IMR-90 (cell line): ENCODE measurements around the gene GIT2. TPM values are rescaled to one million over a fixed set of nuclear protein-coding genes. Genes with fewer than 3 reads are reported as not detected.
"Not testable (repeated sequence)": the region's sequence is repeated elsewhere in the genome, so short reads cannot be mapped to it uniquely, and the experiment has no call there.

Experiments used
- ATAC-seq: fragments of 200-7000 bp; cut with Tn5 transposase; 2 replicates; pipeline ENCODE4 v1.9.1; 2020; ENCODE audit warnings: low read depth, mild to moderate bottlenecking, moderate library complexity
- BruUV-seq: library from RNA; stranded (reverse); fragments of 400-500 nt; replicated peaks from 2 replicates; lab custom pipeline; 2021; lab: Mats Ljungman, UMichigan
- CTCF ChIA-PET: fragments of 300-600 bp; formaldehyde crosslinking; extraction: SDS; loops from one replicate; lab custom pipeline; 2021; ENCODE audit warnings: antibody characterized with exemption; lab: Yijun Ruan, JAX
- POLR2A ChIA-PET: fragments of 300-600 bp; sonication (Branson Sonifier 250); formaldehyde crosslinking; loops from one replicate; lab custom pipeline; 2022; ENCODE audit warnings: antibody characterized with exemption; ENCODE audit not compliant: unreplicated experiment; lab: Charles Lee
- DNase-seq: peaks from one replicate; pipeline ENCODE4 v3.0.0; 2013
- H2AFZ ChIP-seq: replicated peaks from 2 replicates; pipeline ENCODE3; 2013; ENCODE audit warnings: low read length, mild to moderate bottlenecking; ENCODE audit not compliant: poor library complexity
- H2AK5ac ChIP-seq: 2 replicates; pipeline ENCODE4 v1.6.1; 2013; ENCODE audit warnings: low read depth, low read length, inconsistent platforms
- H2AK9ac ChIP-seq: replicated peaks from 2 replicates; pipeline ENCODE3; 2013; ENCODE audit warnings: mild to moderate bottlenecking, low read depth, low read length, moderate library complexity; ENCODE audit not compliant: poor library complexity
- H2BK120ac ChIP-seq: 2 replicates; pipeline ENCODE4 v1.6.1; 2013; ENCODE audit warnings: low read depth, low read length, inconsistent platforms
- H2BK15ac ChIP-seq: 3 replicates; pipeline ENCODE4 v1.6.1; 2013; ENCODE audit warnings: low read depth, low read length, inconsistent platforms
- H2BK20ac ChIP-seq: 2 replicates; pipeline ENCODE4 v1.6.1; 2013; ENCODE audit warnings: low read depth, mild to moderate bottlenecking, inconsistent platforms, low read length, moderate library complexity
- H2BK5ac ChIP-seq: 2 replicates; pipeline ENCODE4 v1.6.1; 2013; ENCODE audit warnings: mild to moderate bottlenecking, low read depth, low read length, inconsistent platforms; ENCODE audit not compliant: poor library complexity, severe bottlenecking
- H3K14ac ChIP-seq: replicated peaks from 2 replicates; pipeline ENCODE4 v1.6.1; 2013; ENCODE audit warnings: low read depth, low read length, inconsistent platforms
- H3K18ac ChIP-seq: 2 replicates; pipeline ENCODE4 v1.6.1; 2013; ENCODE audit warnings: low read depth, low read length, control low read depth
- H3K23ac ChIP-seq: 2 replicates; pipeline ENCODE4 v1.6.1; 2013; ENCODE audit warnings: low read depth, low read length, inconsistent platforms
- H3K27ac ChIP-seq: 2 replicates; pipeline ENCODE4 v1.5.1; 2013; ENCODE audit warnings: mild to moderate bottlenecking, control low read depth, low read length; ENCODE audit not compliant: insufficient read depth
- H3K27me3 ChIP-seq: 2 replicates; pipeline ENCODE4 v1.6.1; 2013; ENCODE audit warnings: low read length; ENCODE audit not compliant: control insufficient read depth, insufficient read depth
- H3K36me3 ChIP-seq: 2 replicates; pipeline ENCODE4 v1.6.1; 2013; ENCODE audit warnings: low read length, mixed read lengths; ENCODE audit not compliant: control insufficient read depth, insufficient read depth
- H3K4ac ChIP-seq: 2 replicates; pipeline ENCODE4 v1.6.1; 2013; ENCODE audit warnings: low read depth, low read length, inconsistent platforms
- H3K4me1 ChIP-seq: 2 replicates; pipeline ENCODE4 v1.6.1; 2013; ENCODE audit warnings: low read length, mixed read lengths; ENCODE audit not compliant: control insufficient read depth, insufficient read depth
- H3K4me2 ChIP-seq: 2 replicates; pipeline ENCODE4 v1.6.1; 2013; ENCODE audit warnings: low read depth, mild to moderate bottlenecking, control low read depth, low read length, moderate library complexity
- H3K4me3 ChIP-seq: 2 replicates; pipeline ENCODE4 v1.5.1; 2013; ENCODE audit warnings: low read depth, mild to moderate bottlenecking, control low read depth, low read length, moderate library complexity; ENCODE audit not compliant: insufficient read depth
- H3K56ac ChIP-seq: 2 replicates; pipeline ENCODE4 v1.6.1; 2013; ENCODE audit warnings: low read length, inconsistent platforms; ENCODE audit not compliant: insufficient read depth; ENCODE audit errors: extremely low read depth
- H3K79me1 ChIP-seq, 2 experiments: 2 replicates each; pipeline ENCODE4 v1.6.1; 2013; ENCODE audit warnings: low read length in 2 of 2, inconsistent platforms in 1 of 2, low read depth in 1 of 2
- H3K9ac ChIP-seq: 2 replicates; pipeline ENCODE4 v1.6.1; 2013; ENCODE audit warnings: low read depth, low read length, control low read depth
- H3K9me1 ChIP-seq: 2 replicates; pipeline ENCODE4 v1.6.1; 2013; ENCODE audit warnings: low read length, inconsistent platforms; ENCODE audit not compliant: insufficient read depth
- H3K9me3 ChIP-seq: 2 replicates; pipeline ENCODE4 v1.6.1; 2013; ENCODE audit warnings: low read length; ENCODE audit not compliant: control insufficient read depth, insufficient read depth
- H4K20me1 ChIP-seq: 2 replicates; pipeline ENCODE4 v1.6.1; 2013; ENCODE audit warnings: low read length, inconsistent platforms; ENCODE audit not compliant: insufficient read depth
- H4K5ac ChIP-seq: 2 replicates; pipeline ENCODE4 v1.6.1; 2013; ENCODE audit warnings: mild to moderate bottlenecking, low read depth, low read length, control low read depth
- H4K8ac ChIP-seq, 2 experiments: 2 replicates each; pipeline ENCODE4 v1.6.1; 2013; ENCODE audit warnings: low read depth in 2 of 2, low read length in 2 of 2, control low read depth in 1 of 2, inconsistent platforms in 1 of 2
- H4K91ac ChIP-seq: 2 replicates; pipeline ENCODE4 v1.6.1; 2013; ENCODE audit warnings: low read depth, low read length, inconsistent platforms; ENCODE audit not compliant: insufficient read depth
- WGBS, 2 experiments: methylation state at CpG; one replicate each; pipeline versions ENCODE4 v1.1.5 to v1.1.7; 2013; ENCODE audit warnings: missing lambda C conversion rate in 2 of 2; ENCODE audit not compliant: insufficient read length in 1 of 2; ENCODE audit errors: extremely low coverage in 2 of 2; 5-methylcytosine and 5-hydroxymethylcytosine counted together
- dilution Hi-C: fragments of 300-500 bp; cut with HindIII; formaldehyde crosslinking; loops from one replicate; pipeline ENCODE4 v1.14.3; 2018; ENCODE audit warnings: low sequenced_read_pairs; ENCODE audit not compliant: unreplicated experiment
- in situ Hi-C: fragments of 300-500 bp; cut with MboI; formaldehyde crosslinking; loops from 3 replicates; pipeline ENCODE4 v1.14.3; 2019; ENCODE audit warnings: low sequenced_read_pairs, inconsistent platforms, mixed read lengths
- intact Hi-C: fragments of 100-400 bp; cut with micrococcal nuclease; formaldehyde crosslinking; loops from 2 replicates; pipeline ENCODE4 v1.10.0; 2022
- polyA plus RNA-seq, 3 experiments: library from polyadenylated mRNA; depleted of rRNA; stranded (reverse); fragments of >200 nt; gene quantifications; 2 replicates each; pipeline ENCODE4 v1.2.3, GENCODE V29; 2012; ENCODE audit warnings: low replicate concordance in 1 of 3
- total RNA-seq: library from RNA; depleted of rRNA; stranded (reverse); fragments of >200 nt; gene quantifications from 2 replicates; pipeline ENCODE4 v1.2.3, GENCODE V29; 2012

The GIT2 gene
- total and polyA plus RNA-seq, 2 of the 4 experiments (the other 2 are of a cell fraction), result 48.0 to 71.9 TPM

- 96% methylated on average over 4 of the region's 15 CpGs; no CpG with 5 or more reads in 1 of the 2 experiments for WGBS, 2 experiments
- H4K91ac ChIP-seq, H4K8ac ChIP-seq, H2AK9ac ChIP-seq, H3K56ac ChIP-seq, H2AFZ ChIP-seq, POLR2A ChIA-PET, ATAC-seq, H2AK5ac ChIP-seq, H2BK15ac ChIP-seq, H3K9ac ChIP-seq, H3K4me1 ChIP-seq, H2BK120ac ChIP-seq, dilution Hi-C loops, H3K18ac ChIP-seq, H3K27ac ChIP-seq, CTCF ChIA-PET, intact Hi-C loops, in situ Hi-C loops, BruUV-seq, H3K4me3 ChIP-seq, H3K9me3 ChIP-seq, H3K4ac ChIP-seq, H3K27me3 ChIP-seq, H2BK20ac ChIP-seq, H3K23ac ChIP-seq, DNase-seq, H4K5ac ChIP-seq, H3K4me2 ChIP-seq, H2BK5ac ChIP-seq, H3K14ac ChIP-seq: not testable (repeated sequence)
- Histone ChIP-seq H3K79me1 (peaks cover 20 to 37% of the 10 kb centered on the region in 2 experiments), H3K36me3 (peaks cover 17% of the 10 kb centered on the region), H3K9me1 (peaks cover 17% of the 10 kb centered on the region), H4K20me1 (peaks cover 52% of the 10 kb centered on the region)
These were observed 12.7 kb upstream of the GIT2 start for GRCh38 chr12:110008681-110009398.
